Endothelial cell of umbilical vein (primary cell): ENCODE data around the gene NMS. TPM values are rescaled to one million over a fixed set of nuclear protein-coding genes. Genes with fewer than 3 reads are reported as not detected.

Source experiments
- BruUV-seq: library from RNA; stranded (reverse); fragments of 400-500 nt; replicated peaks from 2 replicates; lab custom pipeline; 2021; lab: Mats Ljungman, UMichigan
- CTCF ChIA-PET: fragments of 300-600, 350-600 bp; sonication (Branson Sonifier 250); formaldehyde crosslinking; loops from one replicate; lab custom pipeline; 2021; ENCODE audit warnings: antibody characterized with exemption, inconsistent platforms; lab: Charles Lee
- POLR2A ChIA-PET: fragments of 300-600, 350-600 bp; sonication (Branson Sonifier 250); formaldehyde crosslinking; loops from one replicate; lab custom pipeline; 2021; ENCODE audit warnings: antibody characterized with exemption, inconsistent platforms; lab: Charles Lee
- DNase-seq: peaks from one replicate; pipeline ENCODE4 v3.0.0-alpha.2; 2011; ENCODE audit warnings: low read depth, low spot score
- FAIRE-seq: peaks from 2 replicates; lab custom pipeline; 2011; peaks lifted over from hg19 to GRCh38; lab: Jason Lieb, UNC
- H2AFZ ChIP-seq: 2 replicates; pipeline ENCODE4 v1.6.0; 2012; ENCODE audit warnings: low read depth, low read length, control low read depth, inconsistent platforms
- H3K27ac ChIP-seq: 2 replicates; pipeline ENCODE4 v1.5.1; 2011; ENCODE audit warnings: low read depth, mild to moderate bottlenecking, control low read depth, low read length, moderate library complexity; ENCODE audit not compliant: insufficient read depth
- H3K27me3 ChIP-seq, 2 experiments: 2 replicates each; pipeline versions ENCODE4 v1.6.0 to v1.6.1; 2011; ENCODE audit warnings: low read length in 2 of 2, mixed read lengths in 1 of 2; ENCODE audit not compliant: control insufficient read depth in 2 of 2, insufficient read depth in 2 of 2
- H3K36me3 ChIP-seq, 2 experiments: 2 replicates in 1 of 2; 3 replicates in 1 of 2; pipeline ENCODE4 v1.5.1; 2011; ENCODE audit warnings: low read length in 2 of 2, mild to moderate bottlenecking in 1 of 2, moderate library complexity in 1 of 2; ENCODE audit not compliant: control insufficient read depth in 2 of 2, insufficient read depth in 2 of 2; ENCODE audit errors: extremely low read depth in 1 of 2
- H3K4me1 ChIP-seq: 3 replicates; pipeline ENCODE4 v1.5.1; 2011; ENCODE audit warnings: mild to moderate bottlenecking, low read length; ENCODE audit not compliant: control insufficient read depth, insufficient read depth; ENCODE audit errors: extremely low read depth
- H3K4me2 ChIP-seq: 2 replicates; pipeline ENCODE4 v1.6.1; 2011; ENCODE audit warnings: low read length, control low read depth, mixed read lengths; ENCODE audit not compliant: insufficient read depth
- H3K4me3 ChIP-seq, 3 experiments: fragments of 200-600 bp in 1 of 3; sonication (generic), shearing (Covaris generic) in 1 of 3; replicated peaks in 1 of 3; 2 replicates each; pipeline ENCODE4 v1.5.1; 2011 to 2016; ENCODE audit warnings: control low read depth in 3 of 3, low read length in 3 of 3, mild to moderate bottlenecking in 2 of 3, inconsistent platforms in 1 of 3, low read depth in 1 of 3, moderate library complexity in 1 of 3; ENCODE audit not compliant: insufficient read depth in 1 of 3
- H3K79me2 ChIP-seq: 2 replicates; pipeline ENCODE4 v1.6.0; 2012; ENCODE audit warnings: low read length, inconsistent platforms; ENCODE audit not compliant: control insufficient read depth, insufficient read depth
- H3K9ac ChIP-seq: replicated peaks from 2 replicates; pipeline ENCODE3; 2011; ENCODE audit warnings: low read length, control low read depth; ENCODE audit not compliant: insufficient read depth; ENCODE audit errors: extremely low read depth
- H3K9me1 ChIP-seq: replicated peaks from 3 replicates; pipeline ENCODE4 v1.6.0; 2011; ENCODE audit warnings: mild to moderate bottlenecking, low read length; ENCODE audit not compliant: control insufficient read depth, insufficient read depth; ENCODE audit errors: extremely low read depth
- H3K9me3 ChIP-seq: replicated peaks from 2 replicates; pipeline ENCODE4 v1.5.1; 2012; ENCODE audit warnings: low read length, inconsistent platforms; ENCODE audit not compliant: control insufficient read depth, insufficient read depth
- H4K20me1 ChIP-seq: replicated peaks from 2 replicates; pipeline ENCODE3; 2011; ENCODE audit warnings: mild to moderate bottlenecking, low read length; ENCODE audit not compliant: control insufficient read depth, insufficient read depth; ENCODE audit errors: extremely low read depth
- EZH2 ChIP-seq: IDR thresholded peaks from 2 replicates; pipeline ENCODE4 v1.6.1; 2012; ENCODE audit warnings: borderline replicate concordance, low read depth, mild to moderate bottlenecking, moderate library complexity, low read length, inconsistent platforms; ENCODE audit not compliant: severe bottlenecking
- FOS ChIP-seq: IDR thresholded peaks from 2 replicates; pipeline ENCODE4 v1.6.1; 2011; ENCODE audit warnings: mild to moderate bottlenecking, low read length, moderate library complexity, borderline replicate concordance; ENCODE audit not compliant: insufficient read depth
- GATA2 ChIP-seq: IDR thresholded peaks from 2 replicates; pipeline ENCODE4 v1.7.0; 2011; ENCODE audit warnings: low read depth, mild to moderate bottlenecking, moderate library complexity, mixed read lengths, low read length; ENCODE audit not compliant: insufficient read length, insufficient read depth
- JUN ChIP-seq: IDR thresholded peaks from 2 replicates; pipeline ENCODE4 v1.6.1; 2011; ENCODE audit warnings: borderline replicate concordance, low read depth; ENCODE audit not compliant: insufficient read length, insufficient read depth
- MYC ChIP-seq: IDR thresholded peaks from one replicate; pipeline ENCODE4 v1.6.1; 2011; ENCODE audit warnings: mild to moderate bottlenecking, low read depth, low read length
- POLR2A ChIP-seq: IDR thresholded peaks from 2 replicates; pipeline ENCODE4 v1.6.1; 2012; ENCODE audit warnings: low read depth, mild to moderate bottlenecking, control low read depth, low read length
- POLR2AphosphoS5 ChIP-seq: IDR thresholded peaks from 2 replicates; pipeline ENCODE4 v1.6.1; 2012; ENCODE audit warnings: low read depth, mild to moderate bottlenecking, control low read depth, low read length, moderate library complexity; ENCODE audit not compliant: insufficient read depth
- dilution Hi-C: fragments of 300-500 bp; cut with MboI; formaldehyde crosslinking; loops from one replicate; pipeline ENCODE4 v1.15.0; 2019; ENCODE audit warnings: low sequenced_read_pairs; ENCODE audit not compliant: extremely low pct_ligation_motif_present
- intact Hi-C: fragments of 100-400 bp; cut with micrococcal nuclease; formaldehyde crosslinking; loops from one replicate; pipeline ENCODE4 v1.10.0; 2022
- polyA plus RNA-seq, 4 experiments: library from polyadenylated mRNA; depleted of rRNA in 3 of 4; stranded (reverse) in 3 of 4; unstranded in 1 of 4; fragments of >200 nt; gene quantifications; 2 replicates each; pipeline versions ENCODE4 v1.2.1 to v1.2.3, GENCODE V29; 2011 to 2012; ENCODE audit warnings: missing spikeins in 1 of 4
- total RNA-seq: library from RNA; stranded (reverse); gene quantifications from 2 replicates; pipeline ENCODE4 v1.2.3, GENCODE V29; 2021
- TF ChIP-seq, protein P1 (sequence below), 2 donors: IDR thresholded peaks; 1 replicate in 1 of 2; 2 replicates in 1 of 2; pipeline ENCODE4 v1.5.1; 2011; ENCODE audit warnings: low read length in 2 of 2, mild to moderate bottlenecking in 2 of 2, moderate library complexity in 2 of 2, control low read depth in 1 of 2, inconsistent platforms in 1 of 2, low read depth in 1 of 2; ENCODE audit not compliant: insufficient read depth in 1 of 2; ENCODE audit errors: extremely low read depth in 1 of 2
- TF ChIP-seq, protein P2 (sequence below): IDR thresholded peaks from 2 replicates; pipeline ENCODE4 v1.6.1; 2011; ENCODE audit not compliant: insufficient read depth, insufficient read length

Gene NMS
- total and polyA plus RNA-seq, 2 donors (not counting 3 experiments of a cell fraction or from before 2014, with no cell fraction given) = not detected

DNA sequence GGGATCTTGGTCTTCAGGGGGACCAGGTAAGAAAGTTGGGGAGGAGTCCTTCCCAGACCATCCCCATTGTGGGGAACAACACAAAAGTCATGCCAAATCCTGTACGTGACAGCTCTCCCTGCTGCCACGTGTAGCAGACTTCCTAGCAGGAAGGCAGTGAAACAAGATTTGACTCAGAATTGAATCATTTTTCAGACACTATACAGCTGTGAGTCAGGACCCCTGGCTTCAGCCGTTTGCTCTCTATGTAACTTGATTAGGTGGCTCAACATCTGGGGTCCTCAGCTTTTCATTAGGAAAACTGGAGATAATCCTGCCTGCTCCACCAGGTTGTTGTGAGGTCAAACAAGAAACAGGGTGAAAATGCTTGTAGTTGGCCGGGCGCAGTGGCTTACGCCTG, 59.6 kb downstream of the NMS start:
- Histone ChIP-seq H4K20me1 (no peaks in the 10 kb centered on the region), H3K4me1 (no peaks in the 10 kb centered on the region), H3K4me2 (no peak overlapping the region), H3K79me2 (no peaks in the 10 kb centered on the region), H2AFZ (no peak overlapping the region), H3K36me3 (no peaks in the 10 kb centered on the region), H3K9me1 (no peaks in the 10 kb centered on the region), H3K4me3 (no peak overlapping the region), H3K9ac (no peak overlapping the region), H3K27ac (no peak overlapping the region), H3K27me3 (no peaks in the 10 kb centered on the region), H3K9me3 (no peaks in the 10 kb centered on the region)
- FAIRE-seq = no peak
- no TSS peak for BruUV-seq
- intact Hi-C loops (no loop called here), dilution Hi-C loops (no loop called here)
- DNase-seq = no peak
- ChIA-PET POLR2A (no interaction called here), CTCF (no interaction called here)
- no peak for TF ChIP-seq MYC
- TF ChIP-seq GATA2 = no peak
- TF ChIP-seq, protein P1, sequence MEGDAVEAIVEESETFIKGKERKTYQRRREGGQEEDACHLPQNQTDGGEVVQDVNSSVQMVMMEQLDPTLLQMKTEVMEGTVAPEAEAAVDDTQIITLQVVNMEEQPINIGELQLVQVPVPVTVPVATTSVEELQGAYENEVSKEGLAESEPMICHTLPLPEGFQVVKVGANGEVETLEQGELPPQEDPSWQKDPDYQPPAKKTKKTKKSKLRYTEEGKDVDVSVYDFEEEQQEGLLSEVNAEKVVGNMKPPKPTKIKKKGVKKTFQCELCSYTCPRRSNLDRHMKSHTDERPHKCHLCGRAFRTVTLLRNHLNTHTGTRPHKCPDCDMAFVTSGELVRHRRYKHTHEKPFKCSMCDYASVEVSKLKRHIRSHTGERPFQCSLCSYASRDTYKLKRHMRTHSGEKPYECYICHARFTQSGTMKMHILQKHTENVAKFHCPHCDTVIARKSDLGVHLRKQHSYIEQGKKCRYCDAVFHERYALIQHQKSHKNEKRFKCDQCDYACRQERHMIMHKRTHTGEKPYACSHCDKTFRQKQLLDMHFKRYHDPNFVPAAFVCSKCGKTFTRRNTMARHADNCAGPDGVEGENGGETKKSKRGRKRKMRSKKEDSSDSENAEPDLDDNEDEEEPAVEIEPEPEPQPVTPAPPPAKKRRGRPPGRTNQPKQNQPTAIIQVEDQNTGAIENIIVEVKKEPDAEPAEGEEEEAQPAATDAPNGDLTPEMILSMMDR (IDR thresholded peaks at IDR 0.05; ENCODE audit: extremely low read depth in 1 of 2, insufficient read depth in 1 of 2, low read depth in 1 of 2, low read length in 2 of 2) = no peak
- TF ChIP-seq POLR2AphosphoS5 = no peak
- TF ChIP-seq, protein P2, sequence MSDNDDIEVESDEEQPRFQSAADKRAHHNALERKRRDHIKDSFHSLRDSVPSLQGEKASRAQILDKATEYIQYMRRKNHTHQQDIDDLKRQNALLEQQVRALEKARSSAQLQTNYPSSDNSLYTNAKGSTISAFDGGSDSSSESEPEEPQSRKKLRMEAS = no peak
- no peak for TF ChIP-seq FOS
- TF ChIP-seq EZH2 = no peak
- TF ChIP-seq JUN = no peak
- no peak for TF ChIP-seq POLR2A

Other genes with a start within 250 kb of the NMS start
- gene LONRF2, start 148.0 kb upstream of the NMS start, total RNA-seq = not detected in 2 replicates
- 0.03 TPM in 1 of 2 replicates, not detected in the other for gene LONRF2, start 148.0 kb upstream of the NMS start, polyA plus RNA-seq
- gene CHST10, start 52.8 kb upstream of the NMS start, total RNA-seq = 12.3 and 13.1 TPM in 2 replicates
- 10.8 and 11.1 TPM in 2 replicates for gene CHST10, start 52.8 kb upstream of the NMS start, polyA plus RNA-seq
- 32.3 and 32.8 TPM in 2 replicates for gene PDCL3, start 92.5 kb downstream of the NMS start, total RNA-seq
- gene PDCL3, start 92.5 kb downstream of the NMS start, polyA plus RNA-seq = 12.7 and 19.4 TPM in 2 replicates